GM23338 (cell line): ENCODE data around the gene MYO5C. TPM values are rescaled to one million over a fixed set of nuclear protein-coding genes. Genes with fewer than 3 reads are reported as not detected.
A peak's percentile ranks its signal among the peaks of the same experiment; 100 is the strongest.

ENCODE experiments used
- ATAC-seq: fragments of 200-7000 bp; cut with Tn5 transposase; 3 replicates; pipeline ENCODE4 v1.9.1; 2020
- DNase-seq: peaks from one replicate; pipeline ENCODE4 v3.0.0-alpha.2; 2015; ENCODE audit warnings: low spot score
- H2AFZ ChIP-seq: fragments of 200-600 bp; sonication (generic); 2 replicates; pipeline ENCODE4 v1.8.0; 2016; ENCODE audit warnings: antibody characterized with exemption, mild to moderate bottlenecking, moderate library complexity
- H3F3A ChIP-seq: fragments of 200-600 bp; sonication (generic); replicated peaks from 2 replicates; pipeline ENCODE4 v1.8.0; 2017; ENCODE audit warnings: antibody characterized with exemption, mixed run types, low read depth
- H3K27ac ChIP-seq: fragments of 200-600 bp; sonication (generic); 2 replicates; pipeline ENCODE4 v1.6.1; 2016; ENCODE audit warnings: low read depth
- H3K27me3 ChIP-seq: fragments of 200-600 bp; sonication (generic); 2 replicates; pipeline ENCODE4 v1.8.0; 2016; ENCODE audit warnings: mild to moderate bottlenecking, mixed run types, moderate library complexity; ENCODE audit not compliant: insufficient read depth
- H3K36me3 ChIP-seq: fragments of 200-600 bp; sonication (generic); 2 replicates; pipeline ENCODE4 v1.8.0; 2016; ENCODE audit warnings: mild to moderate bottlenecking; ENCODE audit not compliant: insufficient read depth
- H3K4me1 ChIP-seq: fragments of 200-600 bp; sonication (generic); 2 replicates; pipeline ENCODE4 v1.8.0; 2016; ENCODE audit warnings: mild to moderate bottlenecking, moderate library complexity; ENCODE audit not compliant: insufficient read depth
- H3K4me2 ChIP-seq: fragments of 200-600 bp; sonication (generic); 2 replicates; pipeline ENCODE4 v1.7.1; 2017; ENCODE audit warnings: mixed run types
- H3K4me3 ChIP-seq: fragments of 200-600 bp; sonication (generic); 2 replicates; pipeline ENCODE4 v1.6.1; 2016; ENCODE audit warnings: mixed run types
- H3K79me2 ChIP-seq: fragments of 200-600 bp; sonication (generic); replicated peaks from 2 replicates; pipeline ENCODE4 v1.8.0; 2017; ENCODE audit warnings: mild to moderate bottlenecking; ENCODE audit not compliant: insufficient read depth
- H3K9me2 ChIP-seq: fragments of 200-600 bp; sonication (generic); 2 replicates; pipeline ENCODE4 v1.8.0; 2017; ENCODE audit not compliant: insufficient read depth
- H4K20me1 ChIP-seq: fragments of 200-600 bp; sonication (generic); replicated peaks from 2 replicates; pipeline ENCODE4 v1.8.0; 2017; ENCODE audit warnings: mild to moderate bottlenecking; ENCODE audit not compliant: insufficient read depth
- H3K27ac Mint-ChIP-seq: 2 replicates; pipeline ENCODE4 v1.8.0; 2020; ENCODE audit warnings: inconsistent platforms, mild to moderate bottlenecking, moderate library complexity, mixed read lengths
- H3K27me3 Mint-ChIP-seq: 3 replicates; pipeline ENCODE4 v1.8.0; 2022; ENCODE audit warnings: low read depth, mild to moderate bottlenecking, moderate library complexity, mixed read lengths, inconsistent platforms; ENCODE audit not compliant: insufficient read depth, poor library complexity
- H3K36me3 Mint-ChIP-seq: 3 replicates; pipeline ENCODE4 v1.8.0; 2021; ENCODE audit warnings: low read depth, mild to moderate bottlenecking, inconsistent platforms, moderate library complexity, mixed read lengths
- H3K4me1 Mint-ChIP-seq: 3 replicates; pipeline ENCODE4 v1.8.0; 2020; ENCODE audit warnings: mild to moderate bottlenecking, inconsistent platforms, mixed read lengths
- H3K4me3 Mint-ChIP-seq: 3 replicates; pipeline ENCODE4 v1.8.0; 2021; ENCODE audit warnings: moderate library complexity, mild to moderate bottlenecking, inconsistent platforms, mixed read lengths
- H3K9me3 Mint-ChIP-seq: 3 replicates; pipeline ENCODE4 v1.8.0; 2020; ENCODE audit warnings: moderate library complexity, mild to moderate bottlenecking, inconsistent platforms, mixed read lengths
- CREB1 ChIP-seq: fragments of 250-450 bp; sonication (Bioruptor Pico); IDR thresholded peaks from 2 replicates; pipeline ENCODE4 v1.5.0; 2020; ENCODE audit warnings: low read depth, mild to moderate bottlenecking, moderate library complexity
- EZH2phosphoT487 ChIP-seq: fragments of 200-600 bp; sonication (generic); IDR thresholded peaks from one replicate; pipeline ENCODE4 v1.8.1; 2018; ENCODE audit warnings: antibody characterized with exemption; ENCODE audit not compliant: unreplicated experiment
- JUNB ChIP-seq: IDR thresholded peaks from one replicate; pipeline ENCODE4 v1.6.1; 2016; ENCODE audit warnings: antibody characterized with exemption; ENCODE audit not compliant: unreplicated experiment
- NANOG ChIP-seq: IDR thresholded peaks from 2 replicates; pipeline ENCODE4 v1.6.1; 2016; ENCODE audit warnings: antibody characterized with exemption, borderline replicate concordance
- STAT1 ChIP-seq: IDR thresholded peaks from one replicate; pipeline ENCODE4 v1.6.1; 2016; ENCODE audit warnings: antibody characterized with exemption; ENCODE audit not compliant: unreplicated experiment
- ZNF114 ChIP-seq: fragments of 250-450 bp; sonication (Bioruptor Pico); IDR thresholded peaks from 2 replicates; pipeline ENCODE4 v1.5.0; 2020; ENCODE audit warnings: mild to moderate bottlenecking, moderate library complexity
- polyA plus RNA-seq: library from polyadenylated mRNA; unstranded; fragments of >200 nt; fragmentation: Nextera tagmentation; extraction: Ambion mirVana; gene quantifications from 2 replicates; pipeline ENCODE4 v1.2.1, GENCODE V29; 2016
- total RNA-seq: library from RNA; depleted of rRNA; stranded (reverse); fragments of >200 nt; shearing (Covaris generic); gene quantifications from 2 replicates; pipeline ENCODE4 v1.2.3, GENCODE V29; 2014
- TF ChIP-seq, protein P1 (sequence below): fragments of 250-450 bp; sonication (Bioruptor Pico); IDR thresholded peaks from 2 replicates; pipeline ENCODE4 v1.5.0; 2020; ENCODE audit warnings: mild to moderate bottlenecking, moderate library complexity
- TF ChIP-seq, protein P2 (sequence below): IDR thresholded peaks from one replicate; pipeline ENCODE4 v1.6.1; 2018; ENCODE audit warnings: antibody characterized with exemption; ENCODE audit not compliant: unreplicated experiment
- TF ChIP-seq, protein P3 (sequence below), 2 experiments: fragments of 200-600 bp in 1 of 2; sonication (generic) in 1 of 2; conservative IDR thresholded peaks; 2 replicates each; pipeline versions ENCODE4 v1.5.1 to v1.6.1; 2016 to 2017; ENCODE audit warnings: antibody characterized with exemption in 2 of 2, low read depth in 2 of 2, mild to moderate bottlenecking in 2 of 2, moderate library complexity in 1 of 2

The MYO5C gene
- total and polyA plus RNA-seq, 2 experiments from 2014 or later: 7.9 to 28.8 TPM

DNA sequence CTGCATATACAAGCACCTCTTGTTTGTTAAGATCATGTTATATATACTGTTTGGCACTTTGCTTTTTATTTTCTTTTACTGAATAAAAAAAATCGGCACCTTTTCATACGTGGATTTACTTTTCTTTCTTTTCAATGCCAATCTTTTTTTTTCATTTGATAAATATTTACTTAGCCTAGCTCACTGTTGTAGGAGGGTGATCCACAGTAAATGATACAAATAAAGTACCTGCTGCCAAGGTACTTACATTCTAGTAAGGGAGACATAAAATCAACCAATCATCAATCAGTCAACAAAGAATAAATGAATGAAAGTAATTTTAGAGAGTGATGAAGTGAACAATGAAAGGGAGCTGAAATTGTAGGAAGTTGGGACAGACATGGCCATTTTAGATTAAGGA lies 122.7 kb downstream of the MYO5C start (continued):
- TF ChIP-seq, protein P1, sequence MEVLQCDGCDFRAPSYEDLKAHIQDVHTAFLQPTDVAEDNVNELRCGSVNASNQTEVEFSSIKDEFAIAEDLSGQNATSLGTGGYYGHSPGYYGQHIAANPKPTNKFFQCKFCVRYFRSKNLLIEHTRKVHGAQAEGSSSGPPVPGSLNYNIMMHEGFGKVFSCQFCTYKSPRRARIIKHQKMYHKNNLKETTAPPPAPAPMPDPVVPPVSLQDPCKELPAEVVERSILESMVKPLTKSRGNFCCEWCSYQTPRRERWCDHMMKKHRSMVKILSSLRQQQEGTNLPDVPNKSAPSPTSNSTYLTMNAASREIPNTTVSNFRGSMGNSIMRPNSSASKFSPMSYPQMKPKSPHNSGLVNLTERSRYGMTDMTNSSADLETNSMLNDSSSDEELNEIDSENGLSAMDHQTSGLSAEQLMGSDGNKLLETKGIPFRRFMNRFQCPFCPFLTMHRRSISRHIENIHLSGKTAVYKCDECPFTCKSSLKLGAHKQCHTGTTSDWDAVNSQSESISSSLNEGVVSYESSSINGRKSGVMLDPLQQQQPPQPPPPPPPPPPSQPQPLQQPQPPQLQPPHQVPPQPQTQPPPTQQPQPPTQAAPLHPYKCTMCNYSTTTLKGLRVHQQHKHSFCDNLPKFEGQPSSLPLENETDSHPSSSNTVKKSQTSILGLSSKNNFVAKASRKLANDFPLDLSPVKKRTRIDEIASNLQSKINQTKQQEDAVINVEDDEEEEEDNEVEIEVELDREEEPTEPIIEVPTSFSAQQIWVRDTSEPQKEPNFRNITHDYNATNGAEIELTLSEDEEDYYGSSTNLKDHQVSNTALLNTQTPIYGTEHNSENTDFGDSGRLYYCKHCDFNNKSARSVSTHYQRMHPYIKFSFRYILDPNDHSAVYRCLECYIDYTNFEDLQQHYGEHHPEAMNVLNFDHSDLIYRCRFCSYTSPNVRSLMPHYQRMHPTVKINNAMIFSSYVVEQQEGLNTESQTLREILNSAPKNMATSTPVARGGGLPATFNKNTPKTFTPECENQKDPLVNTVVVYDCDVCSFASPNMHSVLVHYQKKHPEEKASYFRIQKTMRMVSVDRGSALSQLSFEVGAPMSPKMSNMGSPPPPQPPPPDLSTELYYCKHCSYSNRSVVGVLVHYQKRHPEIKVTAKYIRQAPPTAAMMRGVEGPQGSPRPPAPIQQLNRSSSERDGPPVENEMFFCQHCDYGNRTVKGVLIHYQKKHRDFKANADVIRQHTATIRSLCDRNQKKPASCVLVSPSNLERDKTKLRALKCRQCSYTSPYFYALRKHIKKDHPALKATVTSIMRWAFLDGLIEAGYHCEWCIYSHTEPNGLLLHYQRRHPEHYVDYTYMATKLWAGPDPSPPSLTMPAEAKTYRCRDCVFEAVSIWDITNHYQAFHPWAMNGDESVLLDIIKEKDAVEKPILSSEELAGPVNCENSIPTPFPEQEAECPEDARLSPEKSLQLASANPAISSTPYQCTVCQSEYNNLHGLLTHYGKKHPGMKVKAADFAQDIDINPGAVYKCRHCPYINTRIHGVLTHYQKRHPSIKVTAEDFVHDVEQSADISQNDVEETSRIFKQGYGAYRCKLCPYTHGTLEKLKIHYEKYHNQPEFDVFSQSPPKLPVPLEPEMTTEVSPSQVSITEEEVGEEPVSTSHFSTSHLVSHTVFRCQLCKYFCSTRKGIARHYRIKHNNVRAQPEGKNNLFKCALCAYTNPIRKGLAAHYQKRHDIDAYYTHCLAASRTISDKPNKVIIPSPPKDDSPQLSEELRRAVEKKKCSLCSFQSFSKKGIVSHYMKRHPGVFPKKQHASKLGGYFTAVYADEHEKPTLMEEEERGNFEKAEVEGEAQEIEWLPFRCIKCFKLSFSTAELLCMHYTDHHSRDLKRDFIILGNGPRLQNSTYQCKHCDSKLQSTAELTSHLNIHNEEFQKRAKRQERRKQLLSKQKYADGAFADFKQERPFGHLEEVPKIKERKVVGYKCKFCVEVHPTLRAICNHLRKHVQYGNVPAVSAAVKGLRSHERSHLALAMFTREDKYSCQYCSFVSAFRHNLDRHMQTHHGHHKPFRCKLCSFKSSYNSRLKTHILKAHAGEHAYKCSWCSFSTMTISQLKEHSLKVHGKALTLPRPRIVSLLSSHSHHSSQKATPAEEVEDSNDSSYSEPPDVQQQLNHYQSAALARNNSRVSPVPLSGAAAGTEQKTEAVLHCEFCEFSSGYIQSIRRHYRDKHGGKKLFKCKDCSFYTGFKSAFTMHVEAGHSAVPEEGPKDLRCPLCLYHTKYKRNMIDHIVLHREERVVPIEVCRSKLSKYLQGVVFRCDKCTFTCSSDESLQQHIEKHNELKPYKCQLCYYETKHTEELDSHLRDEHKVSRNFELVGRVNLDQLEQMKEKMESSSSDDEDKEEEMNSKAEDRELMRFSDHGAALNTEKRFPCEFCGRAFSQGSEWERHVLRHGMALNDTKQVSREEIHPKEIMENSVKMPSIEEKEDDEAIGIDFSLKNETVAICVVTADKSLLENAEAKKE (CRISPR knock-in tag): no peak
- TF ChIP-seq STAT1 (no peak), ZNF114 (CRISPR knock-in tag) (no peak), JUNB (no peak), NANOG (no peak), EZH2phosphoT487 (no peak)

DNA sequence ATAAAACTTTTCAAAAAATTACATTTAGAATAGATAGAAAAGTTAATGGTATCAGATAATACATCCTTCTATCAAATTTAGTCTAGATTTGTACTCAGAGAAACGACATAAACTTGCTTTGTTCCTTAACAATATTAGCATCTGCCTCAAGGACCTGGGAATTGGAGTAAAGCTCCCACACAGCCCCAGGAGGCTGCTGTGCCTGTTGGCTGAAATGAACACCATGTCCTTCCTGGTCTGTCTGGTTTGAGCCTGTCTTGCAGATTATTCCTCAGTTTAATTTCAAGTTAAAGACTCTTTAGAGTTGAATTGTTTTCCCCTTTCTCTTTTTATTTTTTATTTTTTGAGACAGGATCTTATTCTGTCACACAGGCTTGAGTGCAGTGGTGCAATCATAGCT lies 123.8 kb downstream of the MYO5C start:
- Mint-ChIP-seq H3K4me3 (no peak overlapping the region), H3K9me3 (no peaks in the 10 kb centered on the region), H3K36me3 (no peaks in the 10 kb centered on the region), H3K4me1 (peaks cover 13% of the 10 kb centered on the region), H3K27me3 (peaks cover 4% of the 10 kb centered on the region), H3K27ac (no peak overlapping the region)
- DNase-seq: no peak
- Histone ChIP-seq H3K79me2 (peaks cover 62% of the 10 kb centered on the region), H3F3A (no peaks in the 10 kb centered on the region), H4K20me1 (no peaks in the 10 kb centered on the region; the same call in none of the 2 replicates), H3K27ac (no peak overlapping the region), H3K36me3 (no peaks in the 10 kb centered on the region), H2AFZ (no peak overlapping the region), H3K27me3 (no peaks in the 10 kb centered on the region), H3K9me2 (no peaks in the 10 kb centered on the region), H3K4me1 (no peaks in the 10 kb centered on the region), H3K4me2 (no peak overlapping the region), H3K4me3 (no peak overlapping the region)
- ATAC-seq: 0 out of 3 replicates have a peak, but pooled peaks have one; percentile 34
- TF ChIP-seq JUNB (no peak), CREB1 (CRISPR knock-in tag) (no peak), NANOG (no peak), EZH2phosphoT487 (no peak), STAT1 (no peak), ZNF114 (CRISPR knock-in tag) (no peak)
- TF ChIP-seq, protein P2, sequence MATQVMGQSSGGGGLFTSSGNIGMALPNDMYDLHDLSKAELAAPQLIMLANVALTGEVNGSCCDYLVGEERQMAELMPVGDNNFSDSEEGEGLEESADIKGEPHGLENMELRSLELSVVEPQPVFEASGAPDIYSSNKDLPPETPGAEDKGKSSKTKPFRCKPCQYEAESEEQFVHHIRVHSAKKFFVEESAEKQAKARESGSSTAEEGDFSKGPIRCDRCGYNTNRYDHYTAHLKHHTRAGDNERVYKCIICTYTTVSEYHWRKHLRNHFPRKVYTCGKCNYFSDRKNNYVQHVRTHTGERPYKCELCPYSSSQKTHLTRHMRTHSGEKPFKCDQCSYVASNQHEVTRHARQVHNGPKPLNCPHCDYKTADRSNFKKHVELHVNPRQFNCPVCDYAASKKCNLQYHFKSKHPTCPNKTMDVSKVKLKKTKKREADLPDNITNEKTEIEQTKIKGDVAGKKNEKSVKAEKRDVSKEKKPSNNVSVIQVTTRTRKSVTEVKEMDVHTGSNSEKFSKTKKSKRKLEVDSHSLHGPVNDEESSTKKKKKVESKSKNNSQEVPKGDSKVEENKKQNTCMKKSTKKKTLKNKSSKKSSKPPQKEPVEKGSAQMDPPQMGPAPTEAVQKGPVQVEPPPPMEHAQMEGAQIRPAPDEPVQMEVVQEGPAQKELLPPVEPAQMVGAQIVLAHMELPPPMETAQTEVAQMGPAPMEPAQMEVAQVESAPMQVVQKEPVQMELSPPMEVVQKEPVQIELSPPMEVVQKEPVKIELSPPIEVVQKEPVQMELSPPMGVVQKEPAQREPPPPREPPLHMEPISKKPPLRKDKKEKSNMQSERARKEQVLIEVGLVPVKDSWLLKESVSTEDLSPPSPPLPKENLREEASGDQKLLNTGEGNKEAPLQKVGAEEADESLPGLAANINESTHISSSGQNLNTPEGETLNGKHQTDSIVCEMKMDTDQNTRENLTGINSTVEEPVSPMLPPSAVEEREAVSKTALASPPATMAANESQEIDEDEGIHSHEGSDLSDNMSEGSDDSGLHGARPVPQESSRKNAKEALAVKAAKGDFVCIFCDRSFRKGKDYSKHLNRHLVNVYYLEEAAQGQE: no peak
- TF ChIP-seq, protein P3, sequence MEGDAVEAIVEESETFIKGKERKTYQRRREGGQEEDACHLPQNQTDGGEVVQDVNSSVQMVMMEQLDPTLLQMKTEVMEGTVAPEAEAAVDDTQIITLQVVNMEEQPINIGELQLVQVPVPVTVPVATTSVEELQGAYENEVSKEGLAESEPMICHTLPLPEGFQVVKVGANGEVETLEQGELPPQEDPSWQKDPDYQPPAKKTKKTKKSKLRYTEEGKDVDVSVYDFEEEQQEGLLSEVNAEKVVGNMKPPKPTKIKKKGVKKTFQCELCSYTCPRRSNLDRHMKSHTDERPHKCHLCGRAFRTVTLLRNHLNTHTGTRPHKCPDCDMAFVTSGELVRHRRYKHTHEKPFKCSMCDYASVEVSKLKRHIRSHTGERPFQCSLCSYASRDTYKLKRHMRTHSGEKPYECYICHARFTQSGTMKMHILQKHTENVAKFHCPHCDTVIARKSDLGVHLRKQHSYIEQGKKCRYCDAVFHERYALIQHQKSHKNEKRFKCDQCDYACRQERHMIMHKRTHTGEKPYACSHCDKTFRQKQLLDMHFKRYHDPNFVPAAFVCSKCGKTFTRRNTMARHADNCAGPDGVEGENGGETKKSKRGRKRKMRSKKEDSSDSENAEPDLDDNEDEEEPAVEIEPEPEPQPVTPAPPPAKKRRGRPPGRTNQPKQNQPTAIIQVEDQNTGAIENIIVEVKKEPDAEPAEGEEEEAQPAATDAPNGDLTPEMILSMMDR (conservative IDR thresholded peaks at IDR 0.05; ENCODE audit: low read depth in 2 of 2): no peak
